WTC11 (cell line): ENCODE data around the gene WDR1. TPM values are rescaled to one million over a fixed set of nuclear protein-coding genes. Genes with fewer than 3 reads are reported as not detected.

Experiments used
- ATAC-seq: fragments of 200-7000 bp; cut with Tn5 transposase; 2 replicates; pipeline ENCODE4 v1.10.0; 2021; ENCODE audit warnings: mild to moderate bottlenecking, moderate library complexity
- CTCF ChIA-PET: fragments of 300-600 bp; sonication (Branson Sonifier 250); formaldehyde crosslinking; loops from one replicate; lab custom pipeline; 2021; ENCODE audit warnings: antibody characterized with exemption; lab: Charles Lee
- POLR2A ChIA-PET: fragments of 350-600 bp; sonication (Branson Sonifier 250); formaldehyde crosslinking; loops from one replicate; lab custom pipeline; 2021; ENCODE audit warnings: antibody characterized with exemption; lab: Charles Lee
- DNase-seq: peaks from one replicate; pipeline ENCODE4 v3.0.0; 2021; ENCODE audit warnings: low spot score
- H3K27ac Mint-ChIP-seq: 2 replicates; pipeline ENCODE4 v1.8.0; 2021; ENCODE audit warnings: mixed read lengths
- H3K27me3 Mint-ChIP-seq: 2 replicates; pipeline ENCODE4 v1.8.0; 2021; ENCODE audit warnings: low read depth, mild to moderate bottlenecking, moderate library complexity, mixed read lengths
- H3K36me3 Mint-ChIP-seq: 2 replicates; pipeline ENCODE4 v1.8.0; 2021; ENCODE audit warnings: mixed read lengths
- H3K4me1 Mint-ChIP-seq: 2 replicates; pipeline ENCODE4 v1.8.0; 2022; ENCODE audit warnings: mixed read lengths
- H3K4me3 Mint-ChIP-seq: 2 replicates; pipeline ENCODE4 v1.8.0; 2021; ENCODE audit warnings: mild to moderate bottlenecking, moderate library complexity, mixed read lengths
- H3K9me3 Mint-ChIP-seq: 2 replicates; pipeline ENCODE4 v1.8.0; 2021; ENCODE audit warnings: mixed read lengths
- CREM ChIP-seq: sonication (generic); formaldehyde crosslinking; IDR thresholded peaks from 2 replicates; pipeline ENCODE4 v1.8.1; 2022; ENCODE audit warnings: mild to moderate bottlenecking, missing genetic modification reagents, moderate library complexity
- ERG ChIP-seq: fragments of 250-450 bp; sonication (Bioruptor Pico); IDR thresholded peaks from 2 replicates; pipeline ENCODE4 v1.8.0; 2021; ENCODE audit warnings: mild to moderate bottlenecking
- ETV6 ChIP-seq: sonication (generic); formaldehyde crosslinking; IDR thresholded peaks from 2 replicates; pipeline ENCODE4 v1.8.1; 2022; ENCODE audit warnings: mild to moderate bottlenecking, missing genetic modification reagents
- IRF2 ChIP-seq: sonication (generic); formaldehyde crosslinking; IDR thresholded peaks from 2 replicates; pipeline ENCODE4 v1.8.0; 2022; ENCODE audit warnings: low read depth, missing genetic modification reagents, borderline replicate concordance
- MYBL2 ChIP-seq: sonication (generic); formaldehyde crosslinking; IDR thresholded peaks from 2 replicates; pipeline ENCODE4 v1.8.1; 2023; ENCODE audit warnings: mild to moderate bottlenecking, moderate library complexity, missing genetic modification reagents
- PRRX2 ChIP-seq: fragments of 250-450 bp; sonication (Bioruptor Pico); IDR thresholded peaks from 2 replicates; pipeline ENCODE4 v1.8.0; 2021; ENCODE audit warnings: mild to moderate bottlenecking
- RORB ChIP-seq: fragments of 250-450 bp; sonication (Bioruptor Pico); IDR thresholded peaks from 2 replicates; pipeline ENCODE4 v1.9.0; 2021; ENCODE audit warnings: mild to moderate bottlenecking
- USF1 ChIP-seq: sonication (generic); formaldehyde crosslinking; IDR thresholded peaks from 2 replicates; pipeline ENCODE4 v1.8.0; 2022; ENCODE audit warnings: mild to moderate bottlenecking, missing genetic modification reagents
- ZNF416 ChIP-seq: fragments of 250-450 bp; sonication (Bioruptor Pico); IDR thresholded peaks from 2 replicates; pipeline ENCODE4 v1.9.0; 2021; ENCODE audit warnings: mild to moderate bottlenecking, inconsistent platforms
- ZNF532 ChIP-seq: fragments of 250-450 bp; sonication (Bioruptor Pico); IDR thresholded peaks from 2 replicates; pipeline ENCODE4 v1.9.0; 2021; ENCODE audit warnings: mild to moderate bottlenecking, borderline replicate concordance
- total RNA-seq: library from RNA; stranded (reverse); gene quantifications from 3 replicates; pipeline ENCODE4 v1.2.3, GENCODE V29; 2021
- TF ChIP-seq, protein P1 (sequence below): sonication (generic); formaldehyde crosslinking; IDR thresholded peaks from 2 replicates; pipeline ENCODE4 v1.8.1; 2023; ENCODE audit warnings: mild to moderate bottlenecking, missing genetic modification reagents
- TF ChIP-seq, protein P2 (sequence below): sonication (generic); formaldehyde crosslinking; IDR thresholded peaks from 2 replicates; pipeline ENCODE4 v1.8.1; 2022; ENCODE audit warnings: missing genetic modification reagents, borderline replicate concordance
- TF ChIP-seq, protein P3 (sequence below): fragments of 250-450 bp; sonication (Bioruptor Pico); conservative IDR thresholded peaks from 2 replicates; pipeline ENCODE4 v1.9.0; 2021; ENCODE audit warnings: mild to moderate bottlenecking

The WDR1 gene
- total RNA-seq, 1 experiment from 2014 or later: 288 TPM

DNA sequence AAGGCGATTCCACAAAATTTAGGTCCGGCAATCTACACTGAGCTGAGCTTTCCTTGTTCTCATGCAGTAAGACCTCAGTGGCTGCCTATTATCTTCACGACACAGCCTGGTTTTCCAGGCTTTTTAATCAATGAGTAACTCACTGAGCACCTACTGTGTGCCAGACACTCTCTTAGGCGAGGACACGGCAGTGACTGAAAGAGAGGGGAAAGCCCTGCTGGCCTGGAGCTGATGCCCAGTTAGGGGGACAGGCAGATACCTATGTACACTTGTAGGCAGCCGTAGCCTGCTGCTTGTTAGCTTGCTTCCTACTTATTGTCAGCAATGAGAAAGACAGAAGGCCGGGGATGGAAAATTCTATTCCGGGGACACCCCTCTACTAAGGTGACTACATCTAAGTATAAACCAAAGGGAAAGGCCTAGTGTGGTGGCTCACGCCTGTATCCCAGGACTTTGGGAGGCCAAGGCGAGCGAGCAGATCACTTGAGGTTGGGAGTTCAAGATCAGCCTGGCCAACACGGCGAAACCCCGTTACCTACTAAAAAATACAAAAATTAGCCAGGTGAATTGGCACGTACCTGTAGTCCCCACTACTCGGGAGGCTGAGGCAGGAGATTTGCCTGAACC, 3.8 kb downstream of the WDR1 start:
- H3K9me3 Mint-ChIP-seq: no peaks in the 10 kb centered on the region
- ATAC-seq: no peak
- TF ChIP-seq MYBL2 (CRISPR knock-in tag) (no peak), RORB (CRISPR knock-in tag) (no peak), USF1 (no peak), PRRX2 (CRISPR knock-in tag) (no peak), IRF2 (CRISPR knock-in tag) (no peak)
- TF ChIP-seq, protein P1, sequence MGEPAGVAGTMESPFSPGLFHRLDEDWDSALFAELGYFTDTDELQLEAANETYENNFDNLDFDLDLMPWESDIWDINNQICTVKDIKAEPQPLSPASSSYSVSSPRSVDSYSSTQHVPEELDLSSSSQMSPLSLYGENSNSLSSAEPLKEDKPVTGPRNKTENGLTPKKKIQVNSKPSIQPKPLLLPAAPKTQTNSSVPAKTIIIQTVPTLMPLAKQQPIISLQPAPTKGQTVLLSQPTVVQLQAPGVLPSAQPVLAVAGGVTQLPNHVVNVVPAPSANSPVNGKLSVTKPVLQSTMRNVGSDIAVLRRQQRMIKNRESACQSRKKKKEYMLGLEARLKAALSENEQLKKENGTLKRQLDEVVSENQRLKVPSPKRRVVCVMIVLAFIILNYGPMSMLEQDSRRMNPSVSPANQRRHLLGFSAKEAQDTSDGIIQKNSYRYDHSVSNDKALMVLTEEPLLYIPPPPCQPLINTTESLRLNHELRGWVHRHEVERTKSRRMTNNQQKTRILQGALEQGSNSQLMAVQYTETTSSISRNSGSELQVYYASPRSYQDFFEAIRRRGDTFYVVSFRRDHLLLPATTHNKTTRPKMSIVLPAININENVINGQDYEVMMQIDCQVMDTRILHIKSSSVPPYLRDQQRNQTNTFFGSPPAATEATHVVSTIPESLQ (CRISPR knock-in tag): no peak
- peaks cover 77% of the 10 kb centered on the region for H3K4me1 Mint-ChIP-seq
- no peak overlapping the region for H3K4me3 Mint-ChIP-seq
- no peak for DNase-seq
- no peaks in the 10 kb centered on the region for H3K27me3 Mint-ChIP-seq
- H3K36me3 Mint-ChIP-seq: peaks cover 77% of the 10 kb centered on the region
- ChIA-PET POLR2A (interaction anchor here (1.1 kb wide), 1 partner anchor 9 kb away, joined by 5 read pairs; no protein-coding TSS in a partner anchor), CTCF (no interaction called here)
- peak overlapping the region; percentile 43; the same call in 1 of the 2 replicates for H3K27ac Mint-ChIP-seq

DNA sequence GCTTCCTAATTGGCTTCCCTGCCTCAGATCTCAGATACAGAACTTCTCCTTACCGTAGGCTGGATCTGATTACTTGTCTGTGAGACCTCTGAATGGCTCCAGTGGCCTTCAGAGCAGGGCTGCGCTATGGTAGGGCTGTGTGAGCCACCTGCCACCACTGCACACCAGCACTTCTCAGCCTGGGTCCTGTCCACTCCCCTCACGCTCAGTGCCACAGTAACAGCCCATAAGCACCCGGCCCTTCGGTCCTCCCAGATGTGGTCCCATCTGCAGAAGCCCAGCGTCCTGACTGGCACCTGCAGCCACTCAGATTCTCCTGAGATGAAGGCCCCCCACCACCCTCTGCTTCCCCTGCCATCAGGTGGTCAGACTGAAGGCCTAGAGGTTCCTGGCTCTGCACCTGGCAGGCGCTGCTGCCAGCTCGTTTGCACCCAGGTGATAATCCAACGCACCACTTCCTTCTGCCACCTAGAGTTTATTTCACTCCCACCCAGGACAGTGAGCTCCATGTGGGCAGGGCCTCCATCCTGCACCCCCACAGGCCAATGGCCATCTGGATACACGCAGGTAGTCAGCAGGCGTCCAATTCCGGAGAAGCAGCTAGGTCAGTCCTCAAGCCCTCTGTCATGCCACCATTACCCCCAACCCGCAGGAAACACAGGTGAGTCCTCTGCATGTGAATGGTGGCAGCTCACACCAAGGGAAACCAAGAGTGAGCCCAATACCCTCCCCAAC, 5.4 kb downstream of the WDR1 start:
- CTCF ChIA-PET: interaction anchor here (1.0 to 1.9 kb wide), 2 partner anchors 29 to 30 kb away, joined by 3 to 4 read pairs; no protein-coding TSS in a partner anchor

More for the DNA sequence above, 5.4 kb downstream of the WDR1 start:
- DNase-seq (no peak), ATAC-seq (peak; percentile 18)
- Mint-ChIP-seq H3K27ac (peak overlapping the region; percentile 74), H3K9me3 (no peaks in the 10 kb centered on the region), H3K4me3 (no peak overlapping the region), H3K36me3 (peaks cover 77% of the 10 kb centered on the region)
- peak; percentile 37; the same call in 1 of the 2 replicates for TF ChIP-seq ERG
- no peak for TF ChIP-seq CREM (CRISPR knock-in tag)
- TF ChIP-seq, protein P2, sequence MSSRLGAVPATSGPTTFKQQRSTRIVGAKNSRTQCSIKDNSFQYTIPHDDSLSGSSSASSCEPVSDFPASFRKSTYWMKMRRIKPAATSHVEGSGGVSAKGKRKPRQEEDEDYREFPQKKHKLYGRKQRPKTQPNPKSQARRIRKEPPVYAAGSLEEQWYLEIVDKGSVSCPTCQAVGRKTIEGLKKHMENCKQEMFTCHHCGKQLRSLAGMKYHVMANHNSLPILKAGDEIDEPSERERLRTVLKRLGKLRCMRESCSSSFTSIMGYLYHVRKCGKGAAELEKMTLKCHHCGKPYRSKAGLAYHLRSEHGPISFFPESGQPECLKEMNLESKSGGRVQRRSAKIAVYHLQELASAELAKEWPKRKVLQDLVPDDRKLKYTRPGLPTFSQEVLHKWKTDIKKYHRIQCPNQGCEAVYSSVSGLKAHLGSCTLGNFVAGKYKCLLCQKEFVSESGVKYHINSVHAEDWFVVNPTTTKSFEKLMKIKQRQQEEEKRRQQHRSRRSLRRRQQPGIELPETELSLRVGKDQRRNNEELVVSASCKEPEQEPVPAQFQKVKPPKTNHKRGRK (CRISPR knock-in tag): no peak
- TF ChIP-seq ZNF532 (CRISPR knock-in tag): 0 out of 2 replicates have a peak, but pooled peaks have one; percentile 32
- TF ChIP-seq ETV6 (CRISPR knock-in tag): 0 out of 2 replicates have a peak, but pooled peaks have one; percentile 41
- TF ChIP-seq ZNF416 (CRISPR knock-in tag): peak; percentile 73; the same call in 1 of the 2 replicates
- TF ChIP-seq, protein P3, sequence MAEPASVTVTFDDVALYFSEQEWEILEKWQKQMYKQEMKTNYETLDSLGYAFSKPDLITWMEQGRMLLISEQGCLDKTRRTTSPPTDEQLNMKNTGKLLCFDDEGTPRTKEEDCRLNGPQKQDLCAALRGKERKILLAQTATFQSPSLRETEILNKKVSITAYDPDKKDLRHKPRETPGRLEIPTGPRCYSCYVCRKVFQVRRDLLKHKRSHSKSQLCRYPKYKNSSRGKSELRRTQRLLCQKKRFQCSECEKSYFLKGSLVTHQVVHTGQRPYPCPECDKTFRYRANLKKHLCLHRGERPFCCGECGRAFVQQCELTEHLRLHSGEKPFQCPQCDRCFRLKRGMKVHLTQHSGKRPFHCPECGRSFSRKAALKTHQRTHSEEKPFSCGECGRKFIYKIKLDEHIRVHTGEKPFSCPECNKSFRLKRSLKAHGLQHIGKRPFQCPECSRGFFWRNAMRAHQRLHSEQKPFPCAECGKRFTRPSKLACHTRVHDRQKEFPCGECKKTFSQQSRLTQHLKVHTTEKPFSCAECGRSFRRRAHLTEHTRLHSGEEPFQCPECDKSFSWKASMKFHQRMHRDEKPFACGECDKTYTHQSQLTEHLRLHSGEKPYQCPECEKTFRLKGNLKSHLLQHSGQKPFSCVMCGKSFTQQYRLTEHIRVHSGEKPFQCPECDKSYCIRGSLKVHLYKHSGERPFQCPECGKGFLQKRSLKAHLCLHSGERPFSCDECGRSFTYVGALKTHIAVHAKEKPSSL (CRISPR knock-in tag): 0 out of 2 replicates have a peak, but pooled peaks have one; percentile 47
- TF ChIP-seq, all 79 proteins: peak for 5
- no peaks in the 10 kb centered on the region for H3K27me3 Mint-ChIP-seq
- peaks cover 80% of the 10 kb centered on the region for H3K4me1 Mint-ChIP-seq
- POLR2A ChIA-PET: interaction anchor here (0.6 to 1.3 kb wide), 2 partner anchors 9 kb away, joined by 3 to 4 read pairs; no protein-coding TSS in a partner anchor
